Measurements from ENCODE around the gene KRAS.

The KRAS gene

GRCh38 chr12:25284024-25284423 lies 33.3 kb upstream of the KRAS start:
- no peak for TF ChIP-seq CTCF (IDR thresholded peaks at IDR 0.05; ENCODE audit: low read depth, low read length)
- H3K4me3 ChIP-seq (ENCODE audit: low read depth, low read length) = no peak overlapping the region
- in situ Hi-C loops (cut with HindIII; ENCODE audit: low sequenced_read_pairs) = no loop called here
- no peak for DNase-seq (ENCODE audit: low read depth, low spot score)

- in situ Hi-C loops (cut with HindIII; ENCODE audit: low sequenced_read_pairs) = no loop called here
Observed at GRCh38 chr12:25283006-25283405, 32.3 kb upstream of the KRAS start.

GRCh38 chr12:25280082-25280481 lies 29.4 kb upstream of the KRAS start:
- TF ChIP-seq CTCF (IDR thresholded peaks at IDR 0.05; ENCODE audit: low read depth, low read length) = no peak
- in situ Hi-C loops (cut with HindIII; ENCODE audit: low sequenced_read_pairs) = no loop called here
- DNase-seq (ENCODE audit: low read depth, low spot score) = no peak
- no peak overlapping the region for H3K4me3 ChIP-seq (ENCODE audit: low read depth, low read length)

More at GRCh38 chr12:25283006-25283405, 32.3 kb upstream of the KRAS start:
- no peak overlapping the region for H3K4me3 ChIP-seq (ENCODE audit: low read depth, low read length)
- DNase-seq (ENCODE audit: low read depth, low spot score) = no peak
- no peak for TF ChIP-seq CTCF (IDR thresholded peaks at IDR 0.05; ENCODE audit: low read depth, low read length)

GRCh38 chr12:25278269-25278668 lies 27.5 kb upstream of the KRAS start:
- no peak overlapping the region for H3K4me3 ChIP-seq (ENCODE audit: low read depth, low read length)
- DNase-seq (ENCODE audit: low read depth, low spot score) = no peak
- in situ Hi-C loops (cut with HindIII; ENCODE audit: low sequenced_read_pairs) = no loop called here
- no peak for TF ChIP-seq CTCF (IDR thresholded peaks at IDR 0.05; ENCODE audit: low read depth, low read length)

- no peak for TF ChIP-seq CTCF (IDR thresholded peaks at IDR 0.05; ENCODE audit: low read depth, low read length)
- in situ Hi-C loops (cut with HindIII; ENCODE audit: low sequenced_read_pairs) = no loop called here
- peak; percentile 92 for DNase-seq (ENCODE audit: low read depth, low spot score)
Observed at GRCh38 chr12:25276199-25276937, 25.6 kb upstream of the KRAS start.

GRCh38 chr12:25271486-25272098 lies 20.9 kb upstream of the KRAS start:
- DNase-seq (ENCODE audit: low read depth, low spot score) = no peak
- in situ Hi-C loops (cut with HindIII; ENCODE audit: low sequenced_read_pairs) = no loop called here
- no peak for TF ChIP-seq CTCF (IDR thresholded peaks at IDR 0.05; ENCODE audit: low read depth, low read length)
- H3K4me3 ChIP-seq (ENCODE audit: low read depth, low read length) = no peak overlapping the region

More at GRCh38 chr12:25276199-25276937, 25.6 kb upstream of the KRAS start:
- no peak overlapping the region for H3K4me3 ChIP-seq (ENCODE audit: low read depth, low read length)
